Endometrium (tissue), 2 donors: ENCODE results near the gene SUPT20HL1.

ENCODE experiments used
- FAIRE-seq: peaks from 2 replicates; lab custom pipeline; 2012; peaks lifted over from hg19 to GRCh38; lab: Jason Lieb, UNC
- donor health status: control.
- donor health status: control.

The SUPT20HL1 gene

DNA sequence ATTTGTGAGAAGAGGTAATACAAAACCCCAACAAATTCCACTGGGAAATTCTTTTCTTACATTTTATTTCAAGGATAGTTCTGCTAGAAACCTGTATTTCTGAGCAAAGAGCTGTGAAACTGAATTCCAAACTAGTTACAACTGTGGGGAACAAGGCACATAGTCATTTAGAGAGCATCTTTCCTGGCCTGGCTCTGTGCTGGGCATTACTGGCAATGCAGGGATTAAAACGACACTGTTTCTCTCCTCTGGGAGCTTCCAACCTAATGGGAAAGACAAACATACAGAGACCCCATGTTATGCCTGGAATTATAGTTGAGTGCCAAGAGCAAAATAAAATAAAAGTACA lies 36.5 kb downstream of the SUPT20HL1 start:
- no peak for FAIRE-seq

DNA sequence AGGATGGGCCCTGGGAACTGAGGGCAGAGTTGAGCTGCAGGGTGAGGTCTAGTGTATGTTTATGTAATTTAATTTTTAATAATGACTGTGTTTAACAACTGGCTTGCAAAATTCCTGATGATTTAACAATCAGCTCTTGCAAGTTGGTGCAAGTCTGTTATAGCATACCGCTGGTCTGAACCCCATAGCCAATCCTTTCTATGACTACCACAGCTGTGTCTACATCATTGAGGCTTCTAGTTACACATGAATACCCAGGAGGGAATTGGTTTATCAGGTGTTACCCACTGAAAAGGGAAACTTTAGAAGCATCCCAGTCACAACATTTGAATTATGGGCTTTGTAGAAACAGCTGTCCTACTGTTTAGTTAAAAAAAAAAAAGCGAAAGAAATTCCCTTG lies 38.3 kb downstream of the SUPT20HL1 start:
- no peak for FAIRE-seq

DNA sequence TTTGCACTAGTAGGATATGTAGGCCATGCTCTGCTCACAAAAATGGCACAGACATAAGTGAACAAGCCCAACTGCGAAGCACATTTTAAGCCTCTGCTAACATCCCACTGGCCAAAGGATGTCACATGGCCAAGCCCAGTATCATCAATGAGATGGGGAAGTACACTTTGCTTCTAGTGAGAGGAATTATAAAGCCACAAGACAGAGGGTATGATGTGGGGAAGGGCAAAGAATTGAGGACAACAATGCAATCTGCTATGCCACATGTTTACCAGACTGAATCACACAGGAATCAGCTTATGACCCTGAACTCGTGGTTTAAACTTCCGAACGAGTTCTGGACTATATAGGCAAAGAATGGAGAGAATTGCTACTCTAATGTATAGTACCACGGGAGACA lies 39.1 kb downstream of the SUPT20HL1 start:
- no peak for FAIRE-seq

DNA sequence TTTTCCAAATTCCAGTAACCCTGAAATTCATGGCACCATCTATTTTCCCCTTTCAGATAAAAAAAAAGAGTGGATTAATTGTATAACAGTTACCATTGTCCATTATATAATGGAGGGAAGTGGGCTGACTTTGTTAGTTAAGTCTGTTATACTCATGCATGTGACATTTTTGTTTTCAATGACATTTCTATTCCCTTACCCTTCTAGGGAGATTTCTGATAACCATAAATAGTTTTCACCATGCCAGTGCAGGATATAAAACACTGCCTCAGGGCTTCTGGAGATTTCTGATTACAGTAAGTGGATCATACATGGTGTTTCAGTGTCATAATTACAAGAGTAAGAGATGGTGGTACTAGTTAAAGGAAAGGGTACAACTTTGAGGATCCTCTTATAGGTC lies 45.5 kb downstream of the SUPT20HL1 start:
- FAIRE-seq: no peak
